H9 (cell line): ENCODE results near the gene EIF3B. TPM values are rescaled to one million over a fixed set of nuclear protein-coding genes. Genes with fewer than 3 reads are reported as not detected.

ENCODE experiments used
- DNase-seq: peaks from one replicate; pipeline ENCODE4 v3.0.0-alpha.2; 2017
- H2AFZ ChIP-seq: one replicate; pipeline ENCODE4 v1.6.1; 2013; ENCODE audit warnings: mild to moderate bottlenecking, low read length, control low read depth, moderate library complexity
- H2AK5ac ChIP-seq: 2 replicates; pipeline ENCODE4 v1.6.1; 2013; ENCODE audit warnings: low read length, control low read depth, mixed read lengths; ENCODE audit not compliant: insufficient read length
- H2BK120ac ChIP-seq: one replicate; pipeline ENCODE4 v1.6.1; 2013; ENCODE audit warnings: low read depth, mild to moderate bottlenecking, low read length, control low read depth, inconsistent platforms; ENCODE audit not compliant: poor library complexity, severe bottlenecking
- H2BK12ac ChIP-seq: 2 replicates; pipeline ENCODE4 v1.6.1; 2013; ENCODE audit warnings: low read length, control low read depth, mixed read lengths, low read depth; ENCODE audit not compliant: insufficient read length
- H2BK15ac ChIP-seq: 2 replicates; pipeline ENCODE4 v1.6.1; 2013; ENCODE audit warnings: low read depth, low read length, control low read depth
- H2BK20ac ChIP-seq: one replicate; pipeline ENCODE4 v1.6.1; 2013; ENCODE audit warnings: low read depth, mild to moderate bottlenecking, low read length, control low read depth, inconsistent platforms; ENCODE audit not compliant: poor library complexity, severe bottlenecking
- H2BK5ac ChIP-seq: 2 replicates; pipeline ENCODE4 v1.6.1; 2013; ENCODE audit warnings: low read length, control low read depth, mixed read lengths; ENCODE audit not compliant: insufficient read length
- H3K14ac ChIP-seq: 2 replicates; pipeline ENCODE4 v1.6.1; 2013; ENCODE audit warnings: low read length, control low read depth; ENCODE audit not compliant: insufficient read depth
- H3K18ac ChIP-seq: 2 replicates; pipeline ENCODE4 v1.6.1; 2013; ENCODE audit warnings: low read depth, mild to moderate bottlenecking, mixed read lengths, low read length, control low read depth; ENCODE audit not compliant: insufficient read length
- H3K23ac ChIP-seq: 2 replicates; pipeline ENCODE4 v1.6.1; 2013; ENCODE audit warnings: low read length, control low read depth, mixed read lengths, low read depth; ENCODE audit not compliant: insufficient read length
- H3K23me2 ChIP-seq: 2 replicates; pipeline ENCODE4 v1.6.1; 2013; ENCODE audit warnings: low read depth, mild to moderate bottlenecking, mixed read lengths, low read length, control low read depth; ENCODE audit not compliant: insufficient read length, poor library complexity, severe bottlenecking
- H3K27ac ChIP-seq: 2 replicates; pipeline ENCODE4 v1.5.1; 2013; ENCODE audit warnings: low read length, control low read depth, mixed read lengths, low read depth; ENCODE audit not compliant: insufficient read length
- H3K27me3 ChIP-seq: 2 replicates; pipeline ENCODE4 v1.6.1; 2013; ENCODE audit warnings: low read length, control low read depth, inconsistent platforms; ENCODE audit not compliant: insufficient read depth
- H3K4ac ChIP-seq: 2 replicates; pipeline ENCODE4 v1.6.1; 2013; ENCODE audit warnings: low read depth, mild to moderate bottlenecking, control low read depth, inconsistent platforms, low read length, moderate library complexity
- H3K4me1 ChIP-seq: 2 replicates; pipeline ENCODE4 v1.6.1; 2013; ENCODE audit warnings: low read length, control low read depth, inconsistent platforms; ENCODE audit not compliant: insufficient read depth
- H3K4me2 ChIP-seq: 2 replicates; pipeline ENCODE4 v1.6.1; 2013; ENCODE audit warnings: low read length, control low read depth, mixed read lengths; ENCODE audit not compliant: insufficient read length, insufficient read depth
- H3K56ac ChIP-seq: 2 replicates; pipeline ENCODE4 v1.6.1; 2013; ENCODE audit warnings: low read depth, mild to moderate bottlenecking, mixed read lengths, low read length, control low read depth; ENCODE audit not compliant: insufficient read length
- H3K79me1 ChIP-seq: 2 replicates; pipeline ENCODE4 v1.6.1; 2013; ENCODE audit warnings: low read depth, mild to moderate bottlenecking, moderate library complexity, low read length, control low read depth, inconsistent platforms; ENCODE audit not compliant: insufficient read depth, poor library complexity, severe bottlenecking
- H3K79me2 ChIP-seq: 2 replicates; pipeline ENCODE4 v1.6.1; 2013; ENCODE audit warnings: low read length, control low read depth, inconsistent platforms; ENCODE audit not compliant: insufficient read depth
- H3K9ac ChIP-seq: 2 replicates; pipeline ENCODE4 v1.6.1; 2013; ENCODE audit warnings: low read length, control low read depth, mixed read lengths; ENCODE audit not compliant: insufficient read length; ENCODE audit errors: extremely low read depth
- H3K9me3 ChIP-seq: one replicate; pipeline ENCODE4 v1.6.1; 2013; ENCODE audit warnings: low read depth, low read length, inconsistent platforms; ENCODE audit not compliant: control insufficient read depth
- H3T11ph ChIP-seq: one replicate; pipeline ENCODE4 v1.6.1; 2013; ENCODE audit warnings: mild to moderate bottlenecking, low read length, control low read depth, inconsistent platforms
- H4K20me1 ChIP-seq: one replicate; pipeline ENCODE4 v1.6.1; 2013; ENCODE audit not compliant: control insufficient read depth, insufficient read length, insufficient read depth
- H4K5ac ChIP-seq: 2 replicates; pipeline ENCODE4 v1.6.1; 2013; ENCODE audit warnings: low read depth, mild to moderate bottlenecking, mixed read lengths, low read length, control low read depth; ENCODE audit not compliant: insufficient read length
- H4K8ac ChIP-seq: replicated peaks from 2 replicates; pipeline ENCODE4 v1.6.1; 2013; ENCODE audit warnings: low read length, control low read depth, mixed read lengths, low read depth; ENCODE audit not compliant: insufficient read length
- H4K91ac ChIP-seq: 2 replicates; pipeline ENCODE4 v1.6.1; 2013; ENCODE audit warnings: low read depth, mild to moderate bottlenecking, moderate library complexity, mixed read lengths, low read length, control low read depth; ENCODE audit not compliant: insufficient read length
- H3K27ac Mint-ChIP-seq, 3 experiments: 2 replicates in 2 of 3; 3 replicates in 1 of 3; pipeline ENCODE4 v1.8.0; 2020 to 2021; ENCODE audit warnings: mixed read lengths in 3 of 3, mild to moderate bottlenecking in 1 of 3, moderate library complexity in 1 of 3
- H3K27me3 Mint-ChIP-seq: 2 replicates; pipeline ENCODE4 v1.8.0; 2021; ENCODE audit warnings: low read depth, mild to moderate bottlenecking, moderate library complexity, mixed read lengths
- H3K36me3 Mint-ChIP-seq, 3 experiments: 2 replicates in 2 of 3; 3 replicates in 1 of 3; pipeline ENCODE4 v1.8.0; 2020 to 2021; ENCODE audit warnings: low read depth in 3 of 3, mixed read lengths in 3 of 3; ENCODE audit not compliant: insufficient read depth in 1 of 3
- H3K4me1 Mint-ChIP-seq, 2 experiments: 2 replicates each; pipeline ENCODE4 v1.8.0; 2020; ENCODE audit warnings: mixed read lengths in 2 of 2
- H3K4me3 Mint-ChIP-seq, 2 experiments: 2 replicates in 1 of 2; 3 replicates in 1 of 2; pipeline ENCODE4 v1.8.0; 2020 to 2021; ENCODE audit warnings: mild to moderate bottlenecking in 2 of 2, mixed read lengths in 2 of 2, moderate library complexity in 1 of 2
- H3K9me3 Mint-ChIP-seq, 2 experiments: 2 replicates in 1 of 2; 3 replicates in 1 of 2; pipeline ENCODE4 v1.8.0; 2020; ENCODE audit warnings: mild to moderate bottlenecking in 2 of 2, mixed read lengths in 2 of 2, moderate library complexity in 1 of 2
- WGBS: extraction: QIAGEN DNeasy Blood & Tissue Kit; methylation state at CpG from one replicate; pipeline ENCODE4 v1.1.7; 2013; ENCODE audit warnings: missing lambda C conversion rate, low lambda C conversion rate, mixed read lengths; ENCODE audit not compliant: insufficient read length; ENCODE audit errors: extremely low coverage; 5-methylcytosine and 5-hydroxymethylcytosine counted together
- total RNA-seq: library from RNA; stranded (reverse); gene quantifications from 2 replicates; pipeline ENCODE4 v1.2.1, GENCODE V29; 2021
- TF ChIP-seq, protein P1 (sequence below): fragments of 200-600 bp; sonication (generic); conservative IDR thresholded peaks from 3 replicates; pipeline ENCODE4 v1.8.0; 2021; ENCODE audit warnings: antibody characterized with exemption, mild to moderate bottlenecking

Gene EIF3B
- total RNA-seq, 1 experiment from 2014 or later, result 337 TPM

DNA sequence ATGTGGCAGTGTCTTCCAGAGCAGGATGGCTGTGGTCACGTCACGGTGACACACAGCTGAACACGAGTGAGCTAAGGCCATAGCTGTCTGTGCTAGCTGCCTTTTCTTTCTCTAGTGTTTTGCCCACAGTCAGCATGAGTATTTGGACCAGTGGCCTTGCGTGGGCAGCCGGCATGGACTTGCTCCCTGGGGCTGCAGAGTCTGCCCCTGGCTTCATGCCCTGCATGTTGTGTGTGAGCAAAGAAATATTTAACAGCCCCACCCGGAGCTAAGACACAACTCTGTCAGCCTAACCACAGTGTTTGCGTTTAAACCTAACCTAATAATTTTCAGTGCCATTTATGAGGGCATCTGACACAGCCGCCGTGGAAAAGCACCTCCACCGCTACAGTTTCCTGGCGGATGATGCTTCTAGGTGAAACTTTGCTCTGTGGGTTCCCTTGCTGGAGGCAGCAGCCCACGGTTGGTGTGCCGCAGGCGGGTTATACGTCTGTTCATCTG is 63.4 kb downstream of the EIF3B start:
- H2BK5ac ChIP-seq, result no peak overlapping the region
- Mint-ChIP-seq H3K27ac (peak overlapping the region; percentile 79 to 89 (median 85); a peak in 3 of 7 replicates), H3K4me3 (no peak overlapping the region), H3K36me3 (peaks cover 3 to 14% (median 5%) of the 10 kb centered on the region in 3 experiments; a peak in 5 of 7 replicates), H3K27me3 (no peaks in the 10 kb centered on the region), H3K9me3 (peaks cover 0 to 3% of the 10 kb centered on the region in 2 experiments; a peak in 2 of 5 replicates), H3K4me1 (peaks cover 18 to 31% of the 10 kb centered on the region in 2 experiments)
- H3K4ac ChIP-seq, result no peak overlapping the region
- H4K20me1 ChIP-seq, result peaks cover 2% of the 10 kb centered on the region
- no peak overlapping the region for H3K9ac ChIP-seq
- TF ChIP-seq, protein P1, sequence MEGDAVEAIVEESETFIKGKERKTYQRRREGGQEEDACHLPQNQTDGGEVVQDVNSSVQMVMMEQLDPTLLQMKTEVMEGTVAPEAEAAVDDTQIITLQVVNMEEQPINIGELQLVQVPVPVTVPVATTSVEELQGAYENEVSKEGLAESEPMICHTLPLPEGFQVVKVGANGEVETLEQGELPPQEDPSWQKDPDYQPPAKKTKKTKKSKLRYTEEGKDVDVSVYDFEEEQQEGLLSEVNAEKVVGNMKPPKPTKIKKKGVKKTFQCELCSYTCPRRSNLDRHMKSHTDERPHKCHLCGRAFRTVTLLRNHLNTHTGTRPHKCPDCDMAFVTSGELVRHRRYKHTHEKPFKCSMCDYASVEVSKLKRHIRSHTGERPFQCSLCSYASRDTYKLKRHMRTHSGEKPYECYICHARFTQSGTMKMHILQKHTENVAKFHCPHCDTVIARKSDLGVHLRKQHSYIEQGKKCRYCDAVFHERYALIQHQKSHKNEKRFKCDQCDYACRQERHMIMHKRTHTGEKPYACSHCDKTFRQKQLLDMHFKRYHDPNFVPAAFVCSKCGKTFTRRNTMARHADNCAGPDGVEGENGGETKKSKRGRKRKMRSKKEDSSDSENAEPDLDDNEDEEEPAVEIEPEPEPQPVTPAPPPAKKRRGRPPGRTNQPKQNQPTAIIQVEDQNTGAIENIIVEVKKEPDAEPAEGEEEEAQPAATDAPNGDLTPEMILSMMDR, result no peak
- H2BK20ac ChIP-seq, result no peak overlapping the region
- H4K8ac ChIP-seq, result no peak overlapping the region
- no peak overlapping the region for H2BK120ac ChIP-seq
- no peak overlapping the region for H3K56ac ChIP-seq
- H3K79me1 ChIP-seq, result no peaks in the 10 kb centered on the region
- 0 out of 2 replicates have a peak, but pooled peaks cover 2% of the 10 kb centered on the region for H3K4me1 ChIP-seq
- no peak overlapping the region for H3T11ph ChIP-seq
- H2BK12ac ChIP-seq, result no peak overlapping the region
- no peaks in the 10 kb centered on the region for H3K9me3 ChIP-seq
- no peak for DNase-seq
- no peak overlapping the region for H3K18ac ChIP-seq
- no peak overlapping the region; the same call in 1 of the 2 replicates for H3K14ac ChIP-seq
- H2AK5ac ChIP-seq, result no peak overlapping the region
- peaks cover 2% of the 10 kb centered on the region; the same call in 1 of the 2 replicates for H3K79me2 ChIP-seq
- no peak overlapping the region for H3K4me2 ChIP-seq
- no peaks in the 10 kb centered on the region for H3K23me2 ChIP-seq
- no peak overlapping the region for H3K27ac ChIP-seq
- no peak overlapping the region for H2AFZ ChIP-seq
- H3K27me3 ChIP-seq, result no peaks in the 10 kb centered on the region
- WGBS, result no CpG with 5 or more reads among the region's 15 CpGs
- no peak overlapping the region for H4K91ac ChIP-seq
- no peak overlapping the region for H4K5ac ChIP-seq
- no peak overlapping the region for H3K23ac ChIP-seq
- no peak overlapping the region for H2BK15ac ChIP-seq
